Measurements from ENCODE around the gene SLC16A8.

- no peak for TF ChIP-seq CTCF (IDR thresholded peaks at IDR 0.05)
- no peak for TF ChIP-seq POLR2A (IDR thresholded peaks at IDR 0.05)
These were observed 3.9 kb upstream of the SLC16A8 start for GRCh38 chr22:38087855-38088254.

All from uterus (tissue), 2 donors.